ENCODE data around the gene RAET1G.

GRCh38 chr6:149897015-149897697 is 25.8 kb downstream of the RAET1G start:
- TF ChIP-seq POLR2A (IDR thresholded peaks at IDR 0.05) (no peak), CTCF (IDR thresholded peaks at IDR 0.05) (no peak)

All from lower leg skin (tissue), 3 donors.